ENCODE results near the gene AARS2.

DNA sequence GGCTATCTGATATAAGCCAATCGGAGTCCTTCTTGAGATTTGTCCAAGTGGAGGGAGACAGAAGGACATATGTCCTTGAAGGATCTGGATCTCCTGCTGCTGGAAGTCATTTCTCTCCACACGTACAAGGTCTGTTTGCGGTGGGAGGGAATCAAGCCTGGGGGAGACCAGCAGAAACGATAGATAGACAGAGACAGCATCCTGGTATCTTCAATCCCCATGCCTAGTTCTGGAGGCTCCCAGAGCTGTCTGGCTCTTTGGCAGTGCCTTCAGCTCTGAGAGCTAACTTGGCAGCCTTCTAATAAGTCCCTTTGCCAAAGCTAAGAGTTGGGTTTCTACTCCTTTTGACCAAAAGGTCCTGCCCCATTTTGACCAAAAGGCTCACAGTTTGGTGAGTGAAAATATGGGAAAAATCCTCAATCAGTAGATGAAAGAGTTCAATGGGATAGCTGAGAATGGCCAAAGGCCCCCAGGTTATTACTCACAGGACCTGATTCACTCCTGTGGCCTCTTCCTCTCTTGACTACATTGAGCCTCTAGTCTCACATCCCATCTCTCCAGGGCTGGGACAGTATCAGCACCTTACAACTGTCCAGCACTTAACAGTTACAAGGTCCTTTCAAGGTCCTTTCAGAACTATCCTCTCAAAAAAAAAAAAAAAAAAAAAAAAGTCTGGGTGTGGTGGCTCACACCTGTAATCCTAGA, 20.3 kb downstream of the AARS2 start:
- TF ChIP-seq, protein P1, sequence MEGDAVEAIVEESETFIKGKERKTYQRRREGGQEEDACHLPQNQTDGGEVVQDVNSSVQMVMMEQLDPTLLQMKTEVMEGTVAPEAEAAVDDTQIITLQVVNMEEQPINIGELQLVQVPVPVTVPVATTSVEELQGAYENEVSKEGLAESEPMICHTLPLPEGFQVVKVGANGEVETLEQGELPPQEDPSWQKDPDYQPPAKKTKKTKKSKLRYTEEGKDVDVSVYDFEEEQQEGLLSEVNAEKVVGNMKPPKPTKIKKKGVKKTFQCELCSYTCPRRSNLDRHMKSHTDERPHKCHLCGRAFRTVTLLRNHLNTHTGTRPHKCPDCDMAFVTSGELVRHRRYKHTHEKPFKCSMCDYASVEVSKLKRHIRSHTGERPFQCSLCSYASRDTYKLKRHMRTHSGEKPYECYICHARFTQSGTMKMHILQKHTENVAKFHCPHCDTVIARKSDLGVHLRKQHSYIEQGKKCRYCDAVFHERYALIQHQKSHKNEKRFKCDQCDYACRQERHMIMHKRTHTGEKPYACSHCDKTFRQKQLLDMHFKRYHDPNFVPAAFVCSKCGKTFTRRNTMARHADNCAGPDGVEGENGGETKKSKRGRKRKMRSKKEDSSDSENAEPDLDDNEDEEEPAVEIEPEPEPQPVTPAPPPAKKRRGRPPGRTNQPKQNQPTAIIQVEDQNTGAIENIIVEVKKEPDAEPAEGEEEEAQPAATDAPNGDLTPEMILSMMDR (IDR thresholded peaks at IDR 0.05), result no peak
- no peak for TF ChIP-seq POLR2A (IDR thresholded peaks at IDR 0.05)

All from body of pancreas (tissue), 4 donors.